ENCODE results near the gene CAMK2B. TPM values are rescaled to one million over a fixed set of nuclear protein-coding genes. Genes with fewer than 3 reads are reported as not detected.

CAMK2B gene
- total RNA-seq, 1 experiment from 2014 or later = 0.34 TPM

DNA sequence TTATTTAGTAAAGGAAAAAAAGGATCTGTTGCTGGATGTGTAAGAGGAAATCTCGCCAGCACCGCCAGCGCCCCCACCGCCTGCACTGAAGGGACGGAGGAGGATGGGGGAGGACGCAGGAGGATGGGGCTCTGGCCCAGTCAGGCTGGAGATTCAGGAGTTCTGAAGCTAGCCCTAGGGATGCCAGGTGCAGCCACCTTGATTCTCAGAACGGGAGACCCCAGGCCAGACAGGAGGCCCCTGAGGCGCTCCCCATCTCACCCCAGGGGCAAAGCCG lies 1.3 kb downstream of the CAMK2B start:
- CTCF ChIA-PET = no interaction called here
- Histone ChIP-seq H3K9me2 (ENCODE audit: insufficient read depth) (no peaks in the 10 kb centered on the region), H2AFZ (ENCODE audit: low read depth, low read length, poor library complexity, severe bottlenecking) (no peak overlapping the region), H3K4me2 (ENCODE audit: low read length) (no peak overlapping the region), H3K4me3 (replicated peaks in 1 of 2; ENCODE audit: low read depth in 1 of 2, low read length in 2 of 2) (no peak overlapping the region), H3K9me3 (ENCODE audit: control insufficient read depth in 1 of 2, insufficient read depth in 1 of 2, low read depth in 1 of 2, low read length in 2 of 2) (no peaks in the 10 kb centered on the region), H3K27ac (ENCODE audit: low read depth, low read length) (no peak overlapping the region), H4K20me1 (ENCODE audit: insufficient read depth) (no peaks in the 10 kb centered on the region), H3K27me3 (ENCODE audit: insufficient read depth, low read length) (no peaks in the 10 kb centered on the region), H3K36me3 (ENCODE audit: control insufficient read depth in 1 of 2, insufficient read depth in 2 of 2, low read length in 2 of 2) (no peaks in the 10 kb centered on the region), H3K79me2 (ENCODE audit: insufficient read depth, low read length) (no peaks in the 10 kb centered on the region), H3K9ac (ENCODE audit: low read length) (no peak overlapping the region), H3K4me1 (ENCODE audit: control insufficient read depth in 1 of 2, insufficient read depth in 2 of 2, low read length in 2 of 2) (no peaks in the 10 kb centered on the region)
- no peak for ATAC-seq
- BruUV-seq (replicated peaks) = no TSS peak
- TF ChIP-seq JUND (IDR thresholded peaks at IDR 0.05) (no peak), SRF (IDR thresholded peaks at IDR 0.05; ENCODE audit: low read depth) (no peak), FOSL1 (IDR thresholded peaks at IDR 0.05; ENCODE audit: low read depth) (no peak), ATF3 (IDR thresholded peaks at IDR 0.05) (no peak), EZH2 (IDR thresholded peaks at IDR 0.05) (no peak), ZFX (IDR thresholded peaks at IDR 0.05) (no peak), EGR1 (IDR thresholded peaks at IDR 0.05; ENCODE audit: low read depth) (no peak), YY1 (IDR thresholded peaks at IDR 0.05; ENCODE audit: extremely low read depth, insufficient replicate concordance, low read depth, low read length) (no peak), POLR2AphosphoS5 (IDR thresholded peaks at IDR 0.05; ENCODE audit: low read depth, low read length) (no peak)
- RAD21 ChIA-PET (ENCODE audit: low non-redundant PET in 1 of 2, low total read pairs in 2 of 2, uncharacterized antibody in 2 of 2, unreplicated experiment in 2 of 2) = no interaction called here
- DNase-seq (ENCODE audit: low read depth, low spot score) = no peak
- intact Hi-C loops (cut with micrococcal nuclease) = no loop called here
- POLR2A ChIA-PET = no interaction called here

DNA sequence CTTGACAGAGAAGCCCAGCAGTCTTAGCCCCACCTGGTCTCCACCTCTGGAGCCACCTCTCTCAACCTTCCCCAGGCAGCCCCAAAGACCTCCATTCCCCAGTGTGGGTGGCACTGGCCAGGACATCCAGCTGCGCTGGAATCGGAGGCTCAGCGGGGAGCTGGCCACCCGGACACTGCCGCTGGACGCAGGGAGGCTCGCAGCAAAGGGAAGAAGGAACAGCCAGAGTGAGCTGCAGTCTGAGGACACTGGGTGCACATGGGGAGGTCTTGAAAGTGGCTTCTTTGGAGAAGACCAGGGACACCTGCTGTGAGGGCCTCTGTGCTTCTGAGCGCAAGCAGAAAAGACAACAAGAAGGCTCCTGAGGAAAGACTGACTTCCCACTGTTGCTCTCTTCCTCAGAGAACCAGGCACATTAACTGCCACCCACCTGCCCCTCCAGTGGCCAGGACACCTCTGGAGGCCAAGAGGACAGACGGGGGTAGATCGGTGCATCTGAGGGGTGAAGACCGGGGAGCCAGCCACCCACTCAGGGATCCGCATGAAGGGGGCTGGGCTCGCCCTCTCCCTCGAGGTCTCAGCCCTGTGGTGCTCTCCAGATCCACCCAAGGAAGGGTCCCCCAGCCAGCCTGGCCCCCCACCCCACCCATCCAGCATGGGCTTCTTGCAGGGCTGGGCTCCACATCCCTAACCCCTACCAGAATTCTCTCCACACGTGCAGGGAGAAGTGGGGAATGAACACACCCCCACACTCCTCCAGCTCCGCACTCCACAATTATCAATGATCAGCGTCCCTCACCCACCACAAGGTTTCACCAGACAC lies 1.8 kb downstream of the CAMK2B start:
- intact Hi-C loops (cut with micrococcal nuclease) = no loop called here
- POLR2A ChIA-PET = no interaction called here
- TF ChIP-seq ZBTB33 (IDR thresholded peaks at IDR 0.05; ENCODE audit: extremely low read depth, insufficient replicate concordance, low read length) (no peak), SP1 (IDR thresholded peaks at IDR 0.05; ENCODE audit: low read depth) (no peak), EGR1 (IDR thresholded peaks at IDR 0.05; ENCODE audit: low read depth) (no peak), ELF1 (IDR thresholded peaks at IDR 0.05; ENCODE audit: borderline replicate concordance, low read depth) (no peak), ATF3 (IDR thresholded peaks at IDR 0.05) (no peak), POLR2AphosphoS5 (IDR thresholded peaks at IDR 0.05; ENCODE audit: low read depth, low read length) (no peak), YY1 (IDR thresholded peaks at IDR 0.05; ENCODE audit: extremely low read depth, insufficient replicate concordance, low read depth, low read length) (no peak), ZNF274 (IDR thresholded peaks at IDR 0.05; ENCODE audit: low read depth, low read length) (no peak), SIN3A (IDR thresholded peaks at IDR 0.05; ENCODE audit: low read depth) (no peak), SRF (IDR thresholded peaks at IDR 0.05; ENCODE audit: low read depth) (no peak)
- TF ChIP-seq, protein P1, sequence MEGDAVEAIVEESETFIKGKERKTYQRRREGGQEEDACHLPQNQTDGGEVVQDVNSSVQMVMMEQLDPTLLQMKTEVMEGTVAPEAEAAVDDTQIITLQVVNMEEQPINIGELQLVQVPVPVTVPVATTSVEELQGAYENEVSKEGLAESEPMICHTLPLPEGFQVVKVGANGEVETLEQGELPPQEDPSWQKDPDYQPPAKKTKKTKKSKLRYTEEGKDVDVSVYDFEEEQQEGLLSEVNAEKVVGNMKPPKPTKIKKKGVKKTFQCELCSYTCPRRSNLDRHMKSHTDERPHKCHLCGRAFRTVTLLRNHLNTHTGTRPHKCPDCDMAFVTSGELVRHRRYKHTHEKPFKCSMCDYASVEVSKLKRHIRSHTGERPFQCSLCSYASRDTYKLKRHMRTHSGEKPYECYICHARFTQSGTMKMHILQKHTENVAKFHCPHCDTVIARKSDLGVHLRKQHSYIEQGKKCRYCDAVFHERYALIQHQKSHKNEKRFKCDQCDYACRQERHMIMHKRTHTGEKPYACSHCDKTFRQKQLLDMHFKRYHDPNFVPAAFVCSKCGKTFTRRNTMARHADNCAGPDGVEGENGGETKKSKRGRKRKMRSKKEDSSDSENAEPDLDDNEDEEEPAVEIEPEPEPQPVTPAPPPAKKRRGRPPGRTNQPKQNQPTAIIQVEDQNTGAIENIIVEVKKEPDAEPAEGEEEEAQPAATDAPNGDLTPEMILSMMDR (IDR thresholded peaks at IDR 0.05 in 2 of 3, conservative IDR thresholded peaks at IDR 0.05 in 1 of 3; ENCODE audit: borderline replicate concordance in 1 of 3, insufficient read depth in 1 of 3, low read depth in 2 of 3, low read length in 2 of 3) = no peak

More for the DNA sequence above, 1.8 kb downstream of the CAMK2B start:
- H3K79me2 ChIP-seq (ENCODE audit: insufficient read depth, low read length) = no peaks in the 10 kb centered on the region
- ChIA-PET CTCF (no interaction called here), RAD21 (ENCODE audit: low non-redundant PET in 1 of 2, low total read pairs in 2 of 2, uncharacterized antibody in 2 of 2, unreplicated experiment in 2 of 2) (no interaction called here)
- H3K9me2 ChIP-seq (ENCODE audit: insufficient read depth) = no peaks in the 10 kb centered on the region
- no peaks in the 10 kb centered on the region for H4K20me1 ChIP-seq (ENCODE audit: insufficient read depth)
- no TSS peak for BruUV-seq (replicated peaks)
- H2AFZ ChIP-seq (ENCODE audit: low read depth, low read length, poor library complexity, severe bottlenecking) = no peak overlapping the region
- DNase-seq (ENCODE audit: low read depth, low spot score) (no peak), ATAC-seq (no peak; the same call in 1 of the 2 replicates)
- no peak overlapping the region for H3K4me3 ChIP-seq (replicated peaks in 1 of 2; ENCODE audit: low read depth in 1 of 2, low read length in 2 of 2)
- no peaks in the 10 kb centered on the region for H3K36me3 ChIP-seq (ENCODE audit: control insufficient read depth in 1 of 2, insufficient read depth in 2 of 2, low read length in 2 of 2)
- no peaks in the 10 kb centered on the region for H3K27me3 ChIP-seq (ENCODE audit: insufficient read depth, low read length)
- H3K9me3 ChIP-seq (ENCODE audit: control insufficient read depth in 1 of 2, insufficient read depth in 1 of 2, low read depth in 1 of 2, low read length in 2 of 2) = no peaks in the 10 kb centered on the region
- H3K27ac ChIP-seq (ENCODE audit: low read depth, low read length) = no peak overlapping the region
- H3K4me2 ChIP-seq (ENCODE audit: low read length) = no peak overlapping the region
- no peaks in the 10 kb centered on the region for H3K4me1 ChIP-seq (ENCODE audit: control insufficient read depth in 1 of 2, insufficient read depth in 2 of 2, low read length in 2 of 2)
- no peak overlapping the region for H3K9ac ChIP-seq (ENCODE audit: low read length)
